HG02870 (cell line): ENCODE data around the gene ZEB2.

ENCODE experiments used
- ATAC-seq: cut with Tn5 transposase; IDR thresholded peaks from one replicate; pipeline ENCODE4 v1.9.1; 2021; ENCODE audit warnings: mild to moderate bottlenecking, moderate library complexity; ENCODE audit not compliant: unreplicated experiment

ZEB2 gene

DNA sequence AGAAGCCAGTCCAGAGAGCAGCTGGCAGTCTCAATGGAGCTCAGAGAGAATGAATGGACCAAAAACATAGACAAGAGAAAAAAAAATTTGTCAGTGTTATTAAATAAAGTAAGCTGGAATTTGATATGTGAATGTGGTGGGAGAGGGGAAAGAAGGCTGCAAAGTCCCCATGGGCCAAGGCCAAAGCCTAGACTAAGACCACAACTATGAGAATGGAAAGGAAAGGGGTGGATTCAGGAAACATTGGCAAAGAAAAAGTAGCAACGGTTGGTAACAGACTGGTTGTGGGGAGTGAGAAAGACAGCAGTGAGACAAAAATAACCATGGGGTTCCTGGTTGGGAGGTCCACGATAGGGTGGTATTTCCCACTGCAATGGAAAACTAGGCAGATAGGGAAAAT is 47.0 kb downstream of the ZEB2 start:
- no peak for ATAC-seq

DNA sequence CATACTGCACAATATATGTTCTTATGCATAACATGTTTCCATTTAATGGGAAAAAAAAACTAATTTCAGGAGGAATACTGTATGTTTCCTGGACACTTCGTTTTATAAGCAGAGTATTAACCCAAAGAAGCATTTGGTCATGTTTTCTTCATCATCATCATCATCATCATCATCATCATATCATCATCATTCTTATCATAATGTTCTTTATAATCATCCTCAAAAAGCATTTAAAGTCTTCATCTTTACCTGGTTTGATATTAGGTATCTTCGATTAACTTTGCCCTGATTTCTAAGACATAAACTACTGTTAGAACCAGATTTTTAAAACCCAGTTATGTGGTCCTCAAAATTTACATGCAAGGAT is 47.9 kb downstream of the ZEB2 start:
- no peak for ATAC-seq

- peak; percentile 85 for ATAC-seq
Observed at GRCh38 chr2:144471305-144472045, 48.4 kb downstream of the ZEB2 start.

DNA sequence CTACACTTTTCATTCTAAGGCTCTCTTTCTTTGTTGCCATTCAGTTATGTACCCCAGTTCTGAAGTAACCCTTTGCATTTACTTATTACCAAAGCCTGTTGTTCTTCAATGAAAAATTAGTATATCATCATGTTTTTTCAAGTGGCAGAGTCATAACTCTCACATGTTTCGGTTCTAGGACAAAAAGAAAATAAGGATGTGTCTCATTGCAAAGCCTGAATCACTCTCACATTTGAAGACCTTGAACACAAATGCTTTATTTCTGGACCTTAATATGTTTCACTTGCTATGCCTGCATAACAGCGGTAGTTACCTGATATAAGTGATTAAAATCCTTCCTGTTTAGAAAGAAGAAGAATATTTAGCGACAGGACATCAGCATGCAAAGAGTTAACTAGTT is 49.1 kb downstream of the ZEB2 start:
- no peak for ATAC-seq

- no peak for ATAC-seq
Observed at GRCh38 chr2:144470334-144470733, 49.6 kb downstream of the ZEB2 start.

DNA sequence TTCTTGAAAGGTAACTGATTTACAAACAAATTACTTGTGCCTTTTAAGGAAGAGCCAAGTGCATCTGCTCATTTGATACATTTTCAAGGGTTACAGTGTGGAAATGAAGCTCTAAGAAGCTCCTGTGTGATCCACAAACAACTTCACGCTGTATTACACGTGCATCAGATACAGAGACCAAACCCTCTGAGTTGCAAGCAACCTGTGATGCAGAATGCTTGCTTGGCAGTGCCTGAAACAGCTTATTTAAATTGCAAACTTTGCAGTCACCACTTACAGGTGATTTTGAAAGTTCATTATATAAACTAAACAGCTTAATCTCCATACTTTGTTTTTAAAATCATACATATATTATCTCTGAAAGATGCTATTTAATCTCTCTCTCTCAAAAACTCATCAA is 50.1 kb downstream of the ZEB2 start:
- no peak for ATAC-seq

- no peak for ATAC-seq
Observed at GRCh38 chr2:144468823-144469595, 50.9 kb downstream of the ZEB2 start.

- no peak for ATAC-seq
Observed at GRCh38 chr2:144467502-144468137, 52.3 kb downstream of the ZEB2 start.

DNA sequence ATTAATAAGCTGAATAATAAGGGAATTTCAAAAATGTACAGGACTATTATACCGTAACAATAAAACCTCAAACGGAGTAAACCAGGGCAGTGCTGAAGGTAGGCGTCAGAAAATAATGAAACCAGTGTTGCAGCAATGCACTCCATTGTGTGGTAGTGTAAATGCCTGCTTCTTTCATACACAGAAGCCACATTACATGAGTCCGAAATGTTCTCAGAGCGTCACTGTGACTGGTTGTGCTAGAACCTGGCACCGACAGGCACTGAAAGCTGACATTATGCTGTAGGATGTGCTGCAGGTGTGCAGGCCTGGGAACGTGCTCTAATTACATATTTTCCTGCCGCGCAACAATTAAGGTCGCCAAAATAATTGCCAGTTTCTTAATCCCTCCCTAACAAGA is 53.3 kb downstream of the ZEB2 start:
- no peak for ATAC-seq

DNA sequence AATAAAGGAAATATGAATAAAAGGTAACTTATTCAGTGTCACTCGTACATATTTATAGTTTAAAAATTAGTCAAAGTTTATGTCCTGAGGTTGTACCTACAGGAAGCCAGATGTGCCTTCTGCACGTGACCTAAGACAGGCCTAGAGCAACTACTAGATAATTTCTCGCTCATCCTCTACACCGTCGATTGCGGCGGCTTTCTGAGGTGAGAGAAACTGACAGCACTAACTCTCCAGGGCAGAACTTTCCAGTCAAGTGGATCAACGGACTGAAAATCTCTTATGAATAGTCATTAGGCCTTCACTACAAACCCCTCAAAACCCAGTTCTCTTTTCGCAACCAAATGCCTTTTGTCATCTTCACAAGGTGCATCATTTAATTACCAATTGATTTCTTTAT is 54.2 kb downstream of the ZEB2 start:
- ATAC-seq, result no peak

- ATAC-seq, result no peak
Observed at GRCh38 chr2:144464730-144465129, 55.2 kb downstream of the ZEB2 start.

GRCh38 chr2:144463266-144463665 is 56.7 kb downstream of the ZEB2 start:
- ATAC-seq, result no peak

GRCh38 chr2:144462266-144462665 is 57.7 kb downstream of the ZEB2 start:
- ATAC-seq, result no peak

DNA sequence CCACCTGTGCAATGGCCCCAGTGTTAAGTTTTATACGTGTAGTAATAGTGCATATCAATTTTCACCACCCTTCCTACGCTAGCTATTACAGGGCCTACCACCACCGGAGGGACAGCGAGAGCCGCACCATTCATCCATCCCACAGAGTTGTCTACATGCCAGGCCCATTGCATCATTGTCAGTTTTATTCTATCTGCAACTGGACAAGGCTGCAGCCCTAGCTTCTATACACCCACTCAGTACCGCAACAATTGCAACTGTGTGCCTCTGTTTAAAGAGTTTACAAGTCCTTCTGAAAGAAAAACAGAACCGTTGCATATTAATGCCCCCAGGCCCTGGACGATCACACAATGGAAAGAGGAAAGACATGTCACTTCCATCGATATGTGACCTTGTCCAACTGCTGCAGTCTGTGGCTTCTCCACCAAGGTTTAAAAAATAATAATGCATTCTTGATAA is 58.6 kb downstream of the ZEB2 start:
- ATAC-seq, result no peak

- ATAC-seq, result no peak
Observed at GRCh38 chr2:144460727-144461307, 59.1 kb downstream of the ZEB2 start.

GRCh38 chr2:144459937-144460336 is 60.0 kb downstream of the ZEB2 start:
- no peak for ATAC-seq

GRCh38 chr2:144459286-144459685 is 60.6 kb downstream of the ZEB2 start:
- no peak for ATAC-seq

DNA sequence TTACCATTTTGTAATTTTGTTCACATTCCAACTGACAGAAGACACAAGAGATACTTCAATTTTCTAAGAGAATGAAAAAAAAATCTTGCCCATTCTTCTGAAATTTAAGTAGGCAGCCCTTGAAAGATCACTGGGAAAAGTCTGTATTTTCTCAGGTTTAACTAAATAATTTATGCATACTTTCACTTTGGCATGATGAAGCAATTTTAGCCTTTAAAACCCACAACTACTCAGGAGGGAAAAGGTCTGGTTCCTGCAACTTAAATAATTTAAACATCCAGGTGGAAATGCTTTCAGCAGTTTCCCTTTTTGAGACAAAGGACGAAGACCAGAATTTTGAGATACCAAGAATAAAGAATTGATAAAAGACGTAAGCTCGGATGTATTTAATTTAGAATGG is 61.4 kb downstream of the ZEB2 start:
- no peak for ATAC-seq

DNA sequence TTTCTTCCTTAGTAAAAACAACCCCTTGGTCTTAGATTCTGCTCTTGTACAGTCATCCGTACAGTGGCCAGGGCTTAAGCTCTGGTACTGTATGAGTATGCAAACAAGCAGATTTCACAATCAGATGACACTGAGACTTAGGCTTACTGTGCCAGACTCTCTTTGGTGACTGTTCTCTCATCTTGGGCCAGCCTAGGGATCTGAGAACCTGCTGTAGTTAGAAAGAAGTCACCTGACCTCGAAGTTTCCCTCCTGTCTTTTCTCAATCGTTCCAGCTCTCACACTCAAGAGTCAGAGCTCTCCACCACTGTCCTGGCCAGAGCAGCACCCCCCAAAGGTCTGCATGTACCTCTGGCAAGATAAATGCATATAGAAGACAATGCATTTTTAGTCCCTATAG is 63.2 kb downstream of the ZEB2 start:
- no peak for ATAC-seq

DNA sequence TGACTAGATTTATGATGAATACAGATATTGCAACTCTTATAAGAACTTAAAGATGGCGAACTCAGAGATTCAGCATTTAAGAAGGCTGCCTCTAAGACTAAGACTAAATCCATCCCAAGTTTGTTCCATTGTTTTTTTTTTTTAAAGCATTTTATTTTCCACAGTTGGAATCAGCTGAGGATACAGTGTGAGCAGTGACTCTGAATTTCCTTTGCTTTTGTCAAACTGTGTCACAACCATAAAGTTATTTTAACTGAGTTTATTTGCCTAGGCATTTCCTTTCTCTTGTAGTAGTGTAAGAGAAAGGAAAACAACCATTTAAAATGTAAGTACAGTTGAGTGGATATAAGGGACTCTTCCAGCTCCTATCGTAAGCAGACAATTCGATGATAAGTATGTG is 63.9 kb downstream of the ZEB2 start:
- no peak for ATAC-seq

GRCh38 chr2:144454466-144455287 is 65.2 kb downstream of the ZEB2 start:
- ATAC-seq, result peak; percentile 74
